Activated CD8-positive, alpha-beta memory T cell treated with anti-CD3 and anti-CD28 coated beads for 48 hours (primary cell): ENCODE measurements around the gene STOX2.

Experiments used
- DNase-seq, 3 experiments: peaks; one replicate each; pipeline ENCODE4 v3.0.0-alpha.2; 2020; ENCODE audit warnings: low read depth in 2 of 3, low spot score in 2 of 3

STOX2 gene

DNA sequence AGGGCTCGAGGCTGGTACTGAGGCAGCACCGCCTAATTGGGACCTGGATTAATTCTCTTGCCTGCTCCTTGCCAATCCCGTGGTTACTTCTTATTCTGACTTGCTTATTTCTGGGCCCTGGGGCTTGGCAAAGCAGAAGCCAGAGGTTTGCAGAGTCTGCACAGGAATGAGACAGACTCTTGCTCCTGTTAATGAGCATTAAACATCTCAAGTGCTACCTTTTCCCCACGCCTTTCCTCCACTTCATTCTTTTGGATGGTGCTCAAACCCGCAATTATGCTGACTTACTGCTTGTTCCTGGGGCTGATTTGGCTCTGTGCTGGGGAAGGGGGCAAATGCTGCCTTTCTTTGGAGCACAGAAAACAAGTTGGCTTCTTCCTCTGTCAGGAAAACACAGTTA lies 16.5 kb upstream of the STOX2 start:
- DNase-seq = no peak

DNA sequence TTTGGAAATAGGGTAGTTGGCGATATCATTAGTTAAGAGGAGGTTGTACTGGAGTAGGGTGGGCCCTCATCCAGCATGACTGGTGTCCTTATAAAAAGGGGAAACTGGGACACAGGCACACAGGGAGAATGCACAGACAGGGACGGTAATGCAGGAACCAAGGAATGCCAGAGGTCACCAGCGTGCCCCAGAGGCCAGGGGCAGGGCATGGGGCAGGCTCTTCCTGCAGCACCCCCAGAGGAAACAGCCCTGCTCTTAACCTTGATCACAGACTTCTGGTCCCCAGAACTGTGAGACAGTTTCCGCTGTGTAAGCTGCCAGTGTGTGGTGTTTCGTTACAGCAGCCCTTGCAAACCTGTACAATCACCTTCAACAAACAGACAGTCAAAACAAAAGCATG lies 15.9 kb upstream of the STOX2 start:
- no peak for DNase-seq

DNA sequence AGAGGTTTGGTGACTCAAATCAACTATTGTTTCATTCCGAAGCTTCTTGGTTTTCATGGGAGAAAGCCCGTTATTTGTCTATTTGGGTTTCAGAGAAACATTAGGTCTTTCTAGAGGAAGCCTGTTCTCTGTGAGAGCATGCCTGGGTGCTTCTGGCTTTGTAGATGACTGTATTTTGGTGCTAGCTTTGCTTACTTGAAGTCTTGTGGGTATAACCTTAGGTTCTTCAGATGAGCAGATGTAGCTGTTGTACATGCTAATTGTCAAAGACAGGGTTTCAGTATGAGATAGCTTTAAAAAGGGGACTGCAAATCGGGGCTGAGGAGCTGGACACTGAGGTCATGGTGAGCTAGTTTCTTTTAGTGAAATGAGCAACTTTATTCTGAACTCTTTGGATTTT lies 7.9 kb upstream of the STOX2 start:
- no peak for DNase-seq

DNA sequence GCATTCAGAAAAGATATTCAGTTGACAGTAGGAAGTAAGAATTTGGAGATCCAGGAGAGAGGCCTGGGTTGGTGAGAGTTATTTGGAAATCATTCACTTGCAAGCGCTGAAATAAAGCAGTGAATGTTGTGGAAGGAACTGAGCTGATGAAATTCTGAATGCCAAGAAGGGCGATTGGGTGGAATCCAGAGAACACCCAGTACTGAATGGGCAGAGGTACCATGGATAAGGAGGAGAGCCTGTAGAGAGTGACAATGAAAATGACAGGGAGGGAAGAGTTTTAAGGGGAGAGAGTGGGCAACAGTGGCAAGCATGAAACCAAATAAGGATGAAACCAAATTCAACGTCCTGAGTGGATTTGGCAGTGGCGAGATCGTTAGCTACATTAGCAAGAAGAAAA lies 6.7 kb upstream of the STOX2 start:
- no peak for DNase-seq

DNA sequence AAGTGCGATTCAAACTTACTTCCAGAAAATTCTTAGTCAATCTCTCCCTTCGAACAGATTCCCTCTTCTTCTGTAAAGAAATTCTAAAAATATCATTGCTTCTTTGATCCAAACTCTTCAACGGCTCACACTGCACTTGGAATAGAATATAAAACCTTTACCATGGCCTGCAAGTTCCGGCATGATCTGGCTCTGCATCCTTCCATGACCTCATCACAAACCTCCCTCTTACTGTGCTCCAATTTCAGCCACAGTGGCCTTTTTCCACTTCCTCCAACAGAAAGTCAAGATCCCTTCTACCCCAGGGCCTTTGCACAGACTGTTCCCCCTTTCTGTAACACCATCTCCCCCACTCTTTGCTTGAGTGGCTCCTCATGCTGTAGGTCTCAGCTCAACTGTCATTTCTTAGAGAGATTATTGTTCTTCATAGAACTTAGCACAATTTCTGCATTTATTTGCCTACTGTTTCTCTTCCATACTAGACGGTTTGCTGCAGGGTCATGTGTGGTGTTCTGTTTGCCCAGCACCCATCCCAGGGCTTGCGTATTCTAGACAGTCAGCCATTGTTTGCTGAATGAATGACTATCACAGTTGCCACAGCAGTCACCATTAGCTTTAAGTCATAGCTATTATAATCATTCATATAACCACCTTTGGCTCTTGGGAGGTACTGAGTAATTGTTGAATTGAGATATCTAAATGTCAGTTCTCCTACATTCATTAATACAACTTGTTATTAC lies 1.9 kb upstream of the STOX2 start:
- DNase-seq = no peak

DNA sequence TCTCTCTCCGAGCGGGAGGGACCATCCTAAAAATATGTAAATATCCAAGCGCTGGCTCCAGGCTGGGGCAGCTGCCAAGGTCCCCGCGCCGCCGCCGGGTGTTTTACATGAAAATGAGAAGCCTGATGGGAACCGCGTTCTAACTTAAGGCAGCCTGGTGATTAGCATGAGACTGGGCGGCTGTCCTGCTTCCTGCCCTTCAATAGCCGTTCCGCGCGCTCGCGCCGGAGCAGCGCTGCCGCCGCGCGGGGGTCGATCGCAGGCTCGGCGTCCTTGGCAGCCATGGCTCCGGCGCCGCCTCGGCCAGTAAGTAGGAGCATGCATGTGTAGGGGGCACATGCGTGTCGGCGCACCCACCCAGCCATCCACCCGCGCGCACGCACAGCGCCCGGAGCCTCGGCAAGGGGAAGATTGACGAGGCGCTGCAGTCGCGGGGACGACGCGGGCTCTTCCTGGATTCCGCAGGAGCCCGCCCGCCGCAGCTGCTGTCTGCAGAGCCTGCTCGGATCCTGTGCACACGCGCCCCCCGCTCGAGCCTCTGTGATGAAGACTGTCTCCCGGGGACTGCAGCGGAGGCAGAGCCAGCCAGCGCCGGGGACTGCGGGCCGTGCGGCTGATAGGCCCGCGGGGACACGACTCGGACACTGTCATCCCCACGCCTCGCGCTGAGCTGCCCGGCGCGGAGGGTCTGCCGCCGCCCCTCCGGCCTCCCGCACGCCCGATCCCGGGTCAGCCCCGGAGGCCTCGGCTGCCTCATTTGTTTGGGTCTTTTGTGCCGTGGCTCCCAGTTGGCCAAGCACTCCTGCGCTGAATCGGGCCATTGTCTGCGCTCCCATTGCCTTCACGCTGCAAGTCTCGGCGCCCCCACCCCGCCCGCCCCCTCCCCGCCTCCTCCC lies 734 bp downstream of the STOX2 start:
- no peak for DNase-seq

DNA sequence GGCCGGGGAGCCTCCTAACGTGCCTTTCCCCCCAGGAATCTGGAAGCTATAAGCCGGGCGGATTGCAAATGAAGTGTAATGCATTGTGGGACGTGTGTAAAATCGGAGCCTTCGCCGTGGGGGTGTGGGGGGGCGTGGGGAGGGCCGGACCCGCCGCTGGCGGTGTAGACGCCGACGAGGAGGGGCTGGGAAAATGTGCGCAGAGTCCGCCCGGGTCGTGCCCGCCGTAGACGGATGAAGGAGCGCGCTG lies 1.3 kb downstream of the STOX2 start:
- no peak for DNase-seq

DNA sequence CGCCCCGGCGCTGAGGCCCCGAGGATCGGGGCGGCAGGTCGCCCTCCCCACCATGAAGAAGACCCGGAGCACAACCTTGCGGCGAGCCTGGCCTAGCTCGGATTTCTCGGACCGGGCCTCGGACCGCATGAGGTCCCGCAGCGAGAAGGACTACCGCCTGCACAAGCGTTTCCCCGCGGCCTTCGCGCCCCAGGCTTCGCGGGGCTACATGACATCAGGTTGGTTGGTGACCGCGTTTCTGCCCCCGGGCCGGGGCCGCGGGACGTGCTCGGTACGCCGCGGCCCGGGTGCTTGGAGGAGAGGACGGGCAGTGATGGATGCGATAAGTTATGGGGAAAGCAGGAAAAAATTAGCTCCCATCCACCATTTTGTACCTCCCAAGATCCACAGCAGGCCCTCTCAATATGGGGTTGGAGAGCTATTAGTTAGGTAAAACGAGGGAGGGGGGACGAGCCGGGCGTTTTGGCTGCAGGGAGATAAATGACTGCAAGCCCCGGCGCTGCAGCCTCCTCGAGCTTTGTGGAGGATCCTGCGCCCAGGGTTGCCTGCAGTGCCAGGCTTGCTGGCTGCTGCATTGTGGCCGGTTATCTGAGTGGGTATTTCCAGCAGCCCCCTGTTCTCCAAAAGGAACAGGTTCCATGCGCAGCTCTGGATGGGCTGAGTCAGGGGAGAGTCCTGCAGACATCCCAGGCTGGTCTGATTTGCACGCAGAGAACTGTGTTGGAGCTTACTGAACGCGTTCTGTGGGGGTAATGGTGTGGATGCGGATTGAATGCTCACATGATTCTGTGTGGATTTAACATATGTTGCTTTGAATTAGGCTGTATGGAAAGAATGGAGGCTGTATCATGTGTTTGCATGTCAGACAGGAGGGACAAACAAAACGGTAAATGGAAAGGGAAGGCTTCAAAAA lies 1.9 kb downstream of the STOX2 start:
- no peak for DNase-seq

DNA sequence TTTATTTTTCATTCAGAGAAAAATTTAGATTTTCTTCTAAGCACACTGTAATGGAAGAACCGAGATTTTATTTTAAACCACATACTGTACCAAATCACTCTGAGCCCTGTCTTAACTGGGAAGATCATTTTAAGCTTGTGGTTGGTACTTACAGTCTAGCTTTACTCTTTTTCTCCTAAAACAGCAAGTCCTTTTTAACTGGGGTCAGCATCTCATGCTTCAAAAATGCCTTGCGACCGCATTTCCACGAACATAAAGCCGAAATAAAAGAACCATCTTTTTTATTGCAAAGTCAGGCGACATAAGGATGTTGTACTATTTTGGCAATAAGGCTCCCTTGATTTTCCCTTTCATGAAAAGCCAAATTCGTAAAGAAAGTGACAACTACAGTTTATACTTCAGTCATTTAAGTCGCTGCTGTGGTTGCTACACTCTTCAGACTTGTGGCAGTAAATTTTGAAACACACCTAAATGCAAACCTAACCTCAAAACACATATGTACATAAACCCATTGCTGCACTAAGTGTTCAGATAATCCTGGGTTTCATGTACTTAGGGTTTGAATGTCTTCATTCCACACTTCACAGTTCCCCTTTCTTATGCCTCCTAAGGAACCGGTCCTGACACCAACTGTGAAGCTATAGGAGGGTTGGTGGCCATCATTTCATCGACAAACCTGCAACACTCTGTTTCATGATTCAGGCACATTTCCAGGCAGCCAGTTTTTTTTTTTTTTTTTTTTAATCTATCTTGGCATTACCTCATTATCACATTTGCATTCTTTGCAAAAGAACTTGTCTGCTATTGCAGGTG lies 3.0 kb downstream of the STOX2 start:
- DNase-seq = no peak

DNA sequence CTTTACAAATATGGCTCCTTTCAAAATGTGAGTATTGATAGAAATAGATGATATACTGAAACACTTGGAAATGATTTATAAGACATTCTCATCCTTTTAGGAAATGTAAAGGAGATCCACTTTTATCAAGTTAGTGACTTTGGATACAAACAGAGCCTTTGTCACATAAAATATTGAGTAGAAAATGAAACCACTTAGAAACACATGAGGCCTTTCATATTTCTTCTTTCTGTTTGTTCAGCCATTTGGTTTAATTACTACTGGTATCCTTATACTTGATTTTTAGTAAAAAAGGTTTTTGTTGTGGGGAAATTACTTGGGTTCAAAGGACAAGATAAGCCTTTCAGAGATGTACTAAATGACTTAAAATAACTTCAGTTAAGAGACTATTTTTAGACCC lies 4.1 kb downstream of the STOX2 start:
- no peak for DNase-seq

DNA sequence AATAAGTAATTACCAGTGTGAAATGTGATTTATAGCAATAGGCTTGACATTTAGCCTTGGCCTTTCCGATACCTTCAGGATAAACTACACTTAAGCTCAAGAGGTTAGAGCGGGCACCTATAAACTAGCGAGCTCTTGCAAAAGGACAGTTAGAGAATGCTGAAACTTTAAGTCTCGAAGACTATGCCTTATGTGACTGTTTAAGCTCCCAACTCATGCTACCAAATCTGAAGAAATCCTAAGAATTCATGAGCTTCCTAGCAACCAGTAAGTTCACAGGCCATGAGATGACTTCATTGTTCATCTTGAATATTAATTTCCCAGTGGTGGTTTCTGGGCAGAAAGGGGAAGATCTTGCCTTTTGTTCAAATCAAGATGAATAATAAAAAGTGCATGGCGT lies 4.7 kb downstream of the STOX2 start:
- DNase-seq = no peak

DNA sequence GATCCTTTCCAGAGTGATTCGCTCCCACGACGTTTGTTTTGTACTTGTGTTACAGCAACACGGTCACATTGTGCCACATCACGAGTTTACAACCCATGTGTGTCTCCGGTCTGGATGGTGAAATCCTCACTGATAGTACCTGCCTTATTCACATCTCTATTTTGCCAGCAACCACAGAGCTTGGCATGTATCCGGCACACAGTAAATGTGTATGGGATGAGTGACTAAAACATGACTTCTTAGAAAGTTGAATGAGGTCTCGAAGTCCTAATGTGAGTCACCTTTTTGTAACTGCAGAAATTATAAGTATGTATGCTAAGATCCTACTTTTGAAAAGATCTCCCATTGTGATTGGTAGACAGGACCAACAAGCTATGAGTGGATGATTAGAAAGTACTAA lies 7.5 kb downstream of the STOX2 start:
- DNase-seq = no peak

DNA sequence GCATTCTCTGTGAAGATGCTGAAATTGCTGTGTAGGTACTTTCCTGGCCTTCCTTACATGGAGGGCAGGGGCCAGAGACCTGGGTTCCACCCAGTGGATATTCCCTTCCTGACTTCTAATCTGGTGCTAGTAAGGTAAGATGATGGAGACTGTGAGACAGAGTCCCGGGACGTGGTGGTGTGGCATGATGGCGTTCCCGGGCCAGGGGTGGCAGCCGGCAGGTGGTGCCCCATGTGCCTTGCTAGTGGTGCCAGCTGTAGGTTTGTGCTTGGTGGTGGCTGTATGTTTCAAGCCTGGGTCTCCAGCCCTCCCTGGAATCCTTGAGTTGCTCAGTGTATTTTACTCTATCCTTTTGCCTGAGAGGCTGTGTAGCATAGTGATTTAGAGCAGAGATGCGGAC lies 10.9 kb downstream of the STOX2 start:
- DNase-seq = no peak

DNA sequence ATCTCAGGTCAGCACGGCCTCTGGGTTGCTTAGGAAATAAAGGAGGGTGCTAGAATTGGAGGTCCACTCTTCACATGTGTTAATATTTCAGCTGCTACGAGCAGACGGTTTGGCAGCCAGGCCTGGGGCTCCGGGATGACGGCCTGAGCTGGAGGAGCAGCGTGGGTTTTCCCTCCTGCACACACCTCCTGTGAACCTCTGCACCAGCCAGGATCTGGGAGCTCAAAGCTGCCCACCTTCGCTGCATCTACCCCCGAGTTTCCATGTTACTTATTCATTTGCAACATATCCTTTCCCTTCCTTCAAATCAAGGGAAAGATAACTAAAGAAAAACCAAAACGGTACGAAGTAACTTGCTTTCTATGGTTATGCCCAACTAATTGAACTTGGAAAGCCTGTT lies 13.6 kb downstream of the STOX2 start:
- no peak for DNase-seq

DNA sequence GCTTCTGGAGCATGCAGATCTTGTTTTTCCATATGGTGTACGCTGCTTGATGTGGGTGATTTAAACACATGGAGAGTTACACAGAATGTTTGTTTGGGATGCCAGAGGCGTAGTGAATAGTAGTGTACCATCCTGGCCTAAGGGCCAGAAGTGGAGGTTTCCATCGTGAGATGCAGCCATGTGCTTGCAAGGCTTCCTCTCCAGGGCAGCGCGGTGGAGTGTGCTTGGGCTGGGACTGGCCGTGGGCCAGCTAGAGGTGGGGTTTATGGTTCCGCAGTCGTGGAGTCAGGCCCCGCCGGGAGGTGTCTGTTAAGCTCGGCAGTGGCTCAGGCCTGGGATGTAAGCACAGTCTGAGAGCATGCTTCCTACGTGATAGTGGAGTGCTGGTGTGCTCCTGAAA lies 14.0 kb downstream of the STOX2 start:
- DNase-seq = no peak

DNA sequence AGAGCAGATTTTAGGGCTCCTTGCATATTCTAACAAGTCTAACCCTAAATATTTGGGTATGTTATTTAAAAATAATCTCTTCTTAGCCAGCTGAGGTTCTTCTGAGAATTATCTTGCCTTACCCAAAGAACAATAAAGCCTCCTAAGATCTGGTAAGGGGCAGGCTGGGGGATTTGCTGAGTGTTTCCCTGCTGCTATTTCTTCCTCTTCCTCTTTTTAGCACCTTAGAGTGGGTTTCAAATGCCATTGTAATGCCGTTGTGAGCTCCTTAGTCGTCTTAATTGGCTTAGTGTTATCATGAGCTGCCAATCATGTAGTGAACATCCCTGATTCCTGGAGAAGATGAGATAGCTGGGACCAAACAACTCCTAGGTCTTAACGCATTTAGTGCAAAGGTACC lies 15.4 kb downstream of the STOX2 start:
- no peak for DNase-seq

DNA sequence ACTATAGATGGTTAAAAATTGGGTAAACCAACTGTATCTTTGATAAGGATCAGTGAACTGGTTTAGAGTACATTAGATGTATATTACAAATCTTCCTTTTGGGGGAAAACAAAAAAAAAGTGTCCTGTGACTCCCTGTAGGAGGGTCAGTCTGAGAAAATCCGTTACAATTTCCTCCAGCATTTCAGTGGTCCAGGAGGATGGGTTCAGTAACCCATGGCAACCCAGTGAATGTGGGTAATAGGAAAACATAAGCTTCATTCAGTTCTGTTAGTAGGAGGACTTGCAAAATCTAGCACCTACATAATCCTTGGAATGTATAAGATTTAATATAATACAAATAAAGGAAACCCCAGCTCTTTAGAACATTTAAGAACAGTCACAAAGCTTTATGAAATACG lies 16.2 kb downstream of the STOX2 start:
- no peak for DNase-seq

DNA sequence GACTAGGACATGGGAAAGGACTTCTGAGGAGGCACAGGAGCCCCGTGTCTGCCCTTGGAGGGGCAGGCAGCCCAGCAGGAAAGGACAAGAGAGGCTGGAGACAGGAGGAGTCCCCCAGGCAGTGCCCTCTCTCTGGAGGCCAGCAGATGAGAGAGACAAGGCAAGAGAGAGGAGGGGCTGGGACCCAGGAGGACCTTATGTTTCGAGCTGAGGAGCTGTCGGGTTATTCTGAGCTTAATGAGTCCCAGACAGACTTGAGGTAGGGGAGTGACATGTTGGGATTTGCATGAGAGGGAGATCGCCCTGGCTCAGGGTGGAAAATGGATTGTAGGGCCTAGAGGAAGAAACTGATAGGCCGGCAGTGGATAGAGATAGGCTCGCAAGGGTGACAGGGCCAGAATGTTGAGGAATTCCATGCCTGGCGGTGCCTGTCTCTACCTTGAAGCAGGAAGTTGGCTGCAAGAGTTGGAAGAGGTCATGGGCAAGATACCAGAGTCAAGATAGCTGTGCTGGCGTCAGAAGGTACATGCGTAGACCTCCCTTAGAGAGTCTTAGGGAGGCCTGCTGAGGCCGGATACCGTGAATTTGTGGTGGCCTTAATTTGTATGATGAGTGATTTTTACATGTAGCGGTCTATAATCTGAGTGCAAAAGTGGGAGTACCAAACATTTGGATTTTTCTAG lies 19.4 kb downstream of the STOX2 start:
- DNase-seq = no peak

DNA sequence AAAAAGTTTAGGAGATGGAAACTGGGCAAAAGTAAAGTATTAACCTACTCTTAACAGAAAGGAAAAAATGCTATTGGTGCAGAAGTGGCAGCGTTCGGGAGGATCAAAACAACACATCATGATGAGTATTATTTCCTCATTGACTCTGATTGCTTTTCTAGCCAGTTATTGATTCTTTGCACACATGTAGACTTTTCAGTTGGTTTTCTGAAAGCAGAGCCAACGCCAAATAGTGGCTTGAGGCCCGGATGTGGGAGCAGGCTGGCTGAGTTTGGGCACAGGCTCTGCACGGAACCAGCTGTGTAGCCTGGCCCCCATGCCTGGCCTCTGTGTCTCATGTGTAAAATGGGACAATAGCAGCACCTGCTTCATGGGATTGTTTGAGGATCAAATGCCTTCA lies 21.8 kb downstream of the STOX2 start:
- no peak for DNase-seq

DNA sequence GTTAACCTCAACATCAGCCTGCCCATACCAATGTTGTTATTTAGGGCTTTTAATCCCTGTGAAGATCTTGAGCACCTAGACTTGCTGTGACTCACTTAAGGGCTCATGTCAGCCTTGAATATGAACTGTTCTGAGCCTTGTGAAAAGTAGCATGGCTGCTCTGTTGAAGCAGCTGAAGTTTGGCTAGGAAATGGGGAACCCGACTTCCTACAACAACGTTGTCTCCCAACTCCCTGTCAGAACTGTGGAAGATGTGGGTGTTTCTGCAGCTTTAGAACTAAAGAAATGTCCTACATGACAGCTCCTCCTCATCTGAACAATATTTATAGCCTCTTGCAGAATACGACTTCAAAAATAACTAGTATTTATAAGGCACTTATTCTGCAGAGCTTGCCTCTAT lies 27.5 kb downstream of the STOX2 start:
- DNase-seq = no peak

DNA sequence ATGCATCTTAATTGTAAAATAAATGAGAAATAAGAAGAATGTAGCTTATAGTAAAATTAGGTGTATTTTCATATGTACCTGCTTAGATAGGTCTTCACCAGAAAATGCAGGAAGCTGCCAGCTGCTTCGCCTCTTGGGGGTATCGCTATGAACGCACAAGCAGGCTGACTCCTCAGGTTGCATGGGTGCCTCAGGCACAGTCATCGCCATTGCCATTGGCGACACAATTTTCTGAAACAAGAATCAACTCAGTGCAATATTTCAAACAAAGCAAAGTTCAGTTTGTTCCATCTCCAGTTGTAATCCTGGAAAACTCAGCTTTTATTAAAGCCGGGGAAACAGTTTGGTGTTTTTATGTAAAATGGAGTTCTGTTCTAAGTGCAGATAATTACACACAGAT lies 29.7 kb downstream of the STOX2 start:
- no peak for DNase-seq
